ENCODE results near the gene ERC2.
"Not testable (repeated sequence)": the region's sequence is repeated elsewhere in the genome, so short reads cannot be mapped to it uniquely, and the experiment has no call there.

The ERC2 gene

DNA sequence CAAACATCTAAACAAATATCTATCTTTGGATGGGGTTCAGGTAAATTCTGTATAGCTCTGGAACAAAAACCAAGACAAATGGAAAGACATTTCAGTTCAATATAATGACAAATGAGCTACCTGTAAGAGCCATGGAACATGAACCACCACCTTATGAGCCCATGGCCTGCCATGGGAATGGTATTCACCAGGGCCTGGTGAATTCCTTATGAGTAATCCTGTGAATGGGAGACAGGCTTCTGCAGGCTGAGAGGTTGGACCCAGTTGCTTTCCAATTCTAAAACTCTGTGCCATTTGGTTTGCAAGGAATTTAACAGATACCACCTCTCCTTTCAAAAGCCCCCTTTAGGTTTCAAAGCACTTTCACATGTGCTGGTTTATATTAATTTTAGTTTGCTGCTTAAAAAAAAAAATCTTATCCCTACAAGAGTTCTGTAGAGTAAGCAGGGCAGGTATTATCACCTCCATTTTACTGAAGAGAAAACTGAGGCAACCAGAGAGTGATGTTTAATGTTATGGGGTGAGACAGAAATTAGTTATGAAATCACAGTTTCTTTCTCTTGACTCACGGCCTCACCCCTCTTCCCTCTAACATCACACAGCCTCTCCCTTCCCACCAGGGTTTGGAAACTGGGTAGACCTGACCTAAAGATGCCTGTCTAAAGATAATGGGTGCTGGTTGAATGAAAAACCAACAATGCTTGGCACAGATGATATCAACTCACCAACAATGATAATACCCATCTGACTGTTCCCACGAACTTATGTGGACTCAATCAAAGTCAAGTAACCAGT lies 583.6 kb downstream of the ERC2 start:
- no peak for DNase-seq (ENCODE audit: low read depth in 2 of 2)

DNA sequence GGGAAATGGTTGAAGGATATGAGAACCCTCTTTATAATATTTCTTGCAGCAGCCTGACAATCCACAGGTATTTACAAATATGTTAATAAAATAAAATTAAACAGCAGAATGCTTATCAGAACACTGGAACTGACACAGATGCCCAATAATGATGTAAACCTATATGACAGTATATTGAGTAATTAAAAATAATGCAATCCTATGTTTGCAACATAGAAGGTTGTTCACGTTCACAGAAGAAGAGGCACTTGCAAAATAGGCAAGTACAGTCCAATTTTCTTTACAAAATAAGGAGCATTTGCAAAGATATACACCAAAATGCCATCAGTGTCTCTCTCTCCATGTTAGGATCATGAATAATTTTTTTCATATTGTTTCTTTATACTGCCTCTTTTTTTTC lies 584.2 kb downstream of the ERC2 start:
- DNase-seq (ENCODE audit: low read depth in 2 of 2), result no peak

GRCh38 chr3:55882006-55882405 lies 586.3 kb downstream of the ERC2 start:
- DNase-seq (ENCODE audit: low read depth in 2 of 2), result no peak

DNA sequence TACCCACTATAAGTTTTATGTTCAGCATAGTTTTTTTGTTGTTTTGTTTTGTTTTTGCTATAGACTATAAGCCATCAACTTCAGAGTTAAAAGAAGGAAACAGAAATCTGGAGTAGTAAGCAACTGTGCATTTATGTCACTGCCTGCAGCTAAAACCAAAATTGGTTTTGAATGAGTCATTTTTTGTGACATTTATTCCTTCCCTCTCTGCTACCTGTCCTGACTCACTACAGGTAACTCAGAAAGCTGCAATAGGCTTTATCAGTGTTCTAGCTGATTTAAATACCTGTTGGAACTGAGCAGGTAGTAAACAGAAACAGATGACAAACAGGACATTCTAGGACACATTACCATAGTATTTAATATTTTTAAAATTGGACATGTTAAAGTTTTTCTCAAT lies 587.9 kb downstream of the ERC2 start:
- no peak for DNase-seq (ENCODE audit: low read depth in 2 of 2)

DNA sequence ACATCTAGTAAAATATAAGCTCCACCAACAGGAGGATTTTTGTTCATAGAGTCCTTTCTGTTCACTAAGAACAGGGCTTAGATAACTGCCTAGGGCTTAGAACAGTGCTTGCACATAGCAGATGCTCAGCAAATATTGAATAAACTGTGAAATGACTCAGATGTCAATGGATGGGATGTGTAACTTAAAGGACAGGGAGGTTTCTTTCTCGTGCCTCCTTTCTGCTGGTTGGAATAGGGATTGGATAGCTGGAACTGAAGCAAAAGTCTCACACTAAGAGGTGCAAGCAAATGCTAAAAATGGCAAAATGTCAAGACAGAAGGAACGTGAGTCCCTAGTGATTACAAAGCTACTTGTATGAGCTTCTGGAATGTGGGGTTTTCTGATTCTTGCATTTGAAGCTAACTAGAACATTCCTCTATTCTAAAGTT lies 588.4 kb downstream of the ERC2 start:
- no peak for DNase-seq (ENCODE audit: low read depth in 2 of 2)

GRCh38 chr3:55877703-55878102 lies 590.6 kb downstream of the ERC2 start:
- DNase-seq (ENCODE audit: low read depth in 2 of 2), result no peak

GRCh38 chr3:55876560-55876959 lies 591.7 kb downstream of the ERC2 start:
- DNase-seq (ENCODE audit: low read depth in 2 of 2), result no peak

DNA sequence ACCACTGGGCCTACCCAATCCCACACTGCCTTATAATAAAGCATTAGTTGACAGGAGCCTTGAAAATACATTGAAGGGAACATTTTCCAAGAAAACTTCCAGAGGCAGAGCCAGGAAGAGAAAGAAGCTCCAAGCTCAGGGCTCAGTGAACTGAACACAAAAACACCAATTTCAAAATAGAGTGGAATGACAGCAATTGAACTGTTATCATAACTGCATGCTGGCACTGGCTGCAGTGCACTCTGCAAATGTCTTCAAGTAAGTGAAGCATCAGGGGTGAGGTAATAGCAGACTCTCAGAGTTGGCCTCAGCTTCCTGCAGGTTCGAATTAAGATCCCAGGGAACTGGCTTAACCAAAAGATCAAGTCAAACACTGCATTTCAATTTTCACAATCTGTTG lies 593.2 kb downstream of the ERC2 start:
- no peak for DNase-seq (ENCODE audit: low read depth in 2 of 2)

DNA sequence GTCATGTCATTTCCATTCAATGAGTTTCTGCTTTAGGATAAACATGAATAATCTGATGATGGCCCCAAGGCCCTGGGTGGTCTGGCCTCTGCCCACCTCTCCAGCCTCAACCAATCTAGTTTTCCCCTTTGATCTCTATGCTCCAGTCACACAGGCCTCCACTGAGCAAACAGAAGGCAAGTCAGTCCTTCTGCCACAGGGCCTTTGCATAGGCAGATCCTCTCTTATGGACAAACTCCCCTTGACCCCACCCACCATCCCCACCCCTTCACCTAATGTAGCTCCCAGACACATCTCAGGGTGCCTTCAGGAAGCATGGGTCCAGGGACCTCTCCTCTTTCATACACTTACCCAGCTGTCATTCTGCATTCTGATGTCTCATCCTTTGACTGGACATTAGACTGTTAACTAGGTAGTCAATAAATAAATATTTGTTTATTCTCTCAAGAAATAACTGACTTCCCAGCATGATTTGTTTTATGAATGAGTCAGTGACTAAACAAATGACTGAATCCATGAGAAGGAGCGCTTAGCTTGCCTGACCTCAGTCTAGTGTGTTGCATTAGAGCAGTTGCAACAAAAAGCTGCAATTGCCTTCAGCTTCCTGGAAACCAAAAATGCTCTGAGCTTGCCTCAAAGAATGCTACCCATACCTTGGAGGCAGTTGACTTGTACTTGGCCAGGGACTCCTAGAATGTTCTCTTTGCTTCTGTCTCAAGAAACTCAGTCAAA lies 594.6 kb downstream of the ERC2 start:
- DNase-seq (ENCODE audit: low read depth in 2 of 2), result no peak

DNA sequence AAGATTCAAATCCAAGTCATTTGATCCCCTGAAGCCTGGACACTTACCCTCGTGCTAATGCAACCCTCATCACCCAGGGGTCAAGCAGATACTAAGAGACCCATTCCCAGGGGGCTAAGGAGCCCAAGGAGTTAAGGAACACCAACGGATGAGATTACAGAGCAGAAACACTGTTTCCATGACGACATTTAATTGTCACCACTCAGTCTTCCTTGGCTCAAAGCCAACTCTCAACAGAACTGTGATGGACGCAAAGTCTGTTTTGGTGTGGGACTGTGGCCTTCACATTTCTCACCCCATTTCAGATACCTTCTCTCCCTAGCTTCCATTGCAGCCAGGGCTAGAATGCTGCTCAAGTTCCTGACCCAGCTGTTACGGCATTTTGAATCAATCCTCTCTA lies 597.7 kb downstream of the ERC2 start:
- no peak for DNase-seq (ENCODE audit: low read depth in 2 of 2)

DNA sequence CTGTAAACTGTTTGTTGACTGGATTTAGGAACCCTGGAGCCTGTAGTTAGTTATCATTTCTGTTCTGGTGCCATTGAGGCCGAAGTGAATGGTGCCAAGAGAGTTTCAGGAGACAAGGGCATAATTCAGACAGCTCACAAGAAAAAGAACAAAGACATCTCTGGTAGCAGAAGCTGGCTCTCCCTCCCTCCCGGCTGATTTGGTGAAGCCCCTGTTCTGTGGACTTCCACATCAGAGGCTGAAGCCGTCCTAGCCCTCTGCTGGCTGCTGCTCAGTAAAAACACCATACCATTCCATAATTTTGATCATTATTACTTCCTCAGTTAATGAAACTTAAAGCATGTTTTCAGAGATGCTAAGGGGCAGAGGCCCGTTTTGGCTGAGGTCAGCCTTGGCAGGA lies 599.9 kb downstream of the ERC2 start:
- no peak for DNase-seq (ENCODE audit: low read depth in 2 of 2)

DNA sequence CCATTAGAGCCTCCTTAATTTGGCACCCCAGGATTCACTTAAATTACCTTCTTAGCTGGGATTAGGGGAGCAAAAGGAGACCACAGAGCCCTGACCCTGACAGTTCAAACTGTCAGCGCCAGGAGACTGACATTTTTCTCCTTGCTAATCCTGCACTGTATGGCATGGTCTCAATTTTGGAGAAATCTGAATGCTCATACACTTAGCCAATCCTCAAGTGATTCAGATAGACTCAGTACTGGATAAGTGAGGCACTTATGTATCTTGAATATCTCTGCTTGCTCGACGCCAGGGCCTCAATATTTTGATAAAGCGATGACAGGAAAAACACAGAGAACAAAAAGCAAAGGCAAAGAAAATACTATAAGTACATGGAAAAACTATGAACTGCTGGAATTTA lies 605.2 kb downstream of the ERC2 start:
- DNase-seq (ENCODE audit: low read depth in 2 of 2), result no peak

DNA sequence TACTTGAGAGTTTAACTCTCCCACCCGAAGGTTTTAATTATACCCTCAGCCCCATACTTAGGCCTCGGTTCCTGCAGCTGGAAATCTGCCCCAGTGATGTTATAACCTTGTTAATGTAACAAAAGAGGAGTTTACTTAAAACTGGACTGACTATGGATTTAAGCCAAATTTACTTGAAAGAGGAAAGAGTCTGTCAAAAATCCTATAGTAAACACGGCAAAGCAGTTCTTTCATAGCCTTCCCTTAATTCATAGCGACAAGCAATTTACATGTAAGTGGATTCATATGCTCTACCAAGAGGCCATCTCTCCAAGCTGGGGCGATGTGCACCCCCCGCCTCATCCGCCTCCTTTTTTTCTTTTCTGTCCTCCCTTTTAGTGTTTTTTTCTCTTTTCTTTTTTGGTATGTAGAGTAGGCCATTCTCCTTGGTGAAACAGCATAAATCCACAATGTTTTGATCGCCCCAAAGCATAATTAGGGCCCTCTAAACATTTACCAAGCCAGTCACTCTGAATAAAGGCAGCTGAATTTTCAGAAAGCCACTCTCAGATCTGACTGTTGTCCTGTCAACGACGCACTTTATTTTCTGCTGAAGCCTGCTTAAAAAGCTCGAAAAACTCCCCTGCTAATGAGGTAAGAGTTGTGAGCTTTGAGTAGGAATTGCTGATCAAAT lies 608.1 kb downstream of the ERC2 start:
- DNase-seq (ENCODE audit: low read depth in 2 of 2), result no peak

DNA sequence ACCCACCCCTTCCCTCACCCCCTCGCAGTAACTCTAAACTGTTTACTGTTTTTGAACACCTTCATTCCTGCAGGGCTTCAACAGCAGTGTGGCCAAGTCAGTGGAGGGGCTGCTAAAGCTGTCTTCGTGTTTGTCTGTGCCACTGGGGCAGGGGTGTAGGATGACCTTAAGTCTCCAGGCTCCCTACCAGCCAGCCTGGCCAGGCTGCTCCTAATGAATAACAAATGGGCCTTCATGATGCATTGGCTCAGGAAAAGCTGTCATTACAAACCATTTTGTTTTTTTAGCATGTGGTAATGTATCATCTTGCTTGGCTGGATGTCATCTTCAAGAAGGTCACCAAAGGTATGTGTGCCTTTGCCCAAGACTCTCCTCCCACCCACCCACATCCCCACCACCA lies 609.0 kb downstream of the ERC2 start:
- DNase-seq (ENCODE audit: low read depth in 2 of 2), result no peak

DNA sequence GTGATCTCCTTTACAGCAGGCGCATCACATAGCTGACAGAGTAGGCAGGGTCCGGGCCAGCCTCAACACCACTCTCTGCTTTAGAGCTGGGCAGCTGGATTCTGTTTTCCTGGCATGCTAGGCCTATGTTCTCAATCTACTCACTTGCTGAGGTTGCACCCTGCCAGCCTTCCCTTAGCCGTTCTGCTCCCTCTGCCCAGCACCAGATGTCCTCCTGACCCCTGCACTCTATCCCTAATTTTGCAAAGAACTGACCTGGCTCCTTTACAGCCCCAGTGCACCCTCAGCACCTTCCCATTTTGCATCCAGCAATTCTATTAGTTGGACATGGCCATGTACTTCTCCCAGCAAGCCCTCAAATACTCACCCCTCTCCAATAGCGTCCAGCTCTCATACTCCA lies 609.5 kb downstream of the ERC2 start:
- no peak for DNase-seq (ENCODE audit: low read depth in 2 of 2)

DNA sequence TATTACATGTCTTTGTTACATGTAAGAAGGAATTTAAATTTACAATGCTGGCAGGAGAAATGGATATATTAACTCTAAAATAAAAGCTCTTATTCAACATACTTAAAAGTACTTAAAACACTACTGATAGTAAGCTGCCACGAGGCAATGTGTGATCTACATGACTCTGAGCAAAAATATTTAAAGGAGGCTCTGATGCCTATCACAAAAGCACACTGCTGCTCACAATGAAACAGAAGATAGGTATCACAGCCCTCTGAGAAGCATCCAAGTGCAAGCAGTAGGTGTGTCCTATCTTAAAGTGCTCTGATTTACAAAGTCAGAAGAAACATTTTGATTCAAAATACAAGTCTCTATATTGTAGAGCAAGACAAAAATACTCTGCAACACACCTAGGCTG lies 610.0 kb downstream of the ERC2 start:
- no peak for DNase-seq (ENCODE audit: low read depth in 2 of 2)

DNA sequence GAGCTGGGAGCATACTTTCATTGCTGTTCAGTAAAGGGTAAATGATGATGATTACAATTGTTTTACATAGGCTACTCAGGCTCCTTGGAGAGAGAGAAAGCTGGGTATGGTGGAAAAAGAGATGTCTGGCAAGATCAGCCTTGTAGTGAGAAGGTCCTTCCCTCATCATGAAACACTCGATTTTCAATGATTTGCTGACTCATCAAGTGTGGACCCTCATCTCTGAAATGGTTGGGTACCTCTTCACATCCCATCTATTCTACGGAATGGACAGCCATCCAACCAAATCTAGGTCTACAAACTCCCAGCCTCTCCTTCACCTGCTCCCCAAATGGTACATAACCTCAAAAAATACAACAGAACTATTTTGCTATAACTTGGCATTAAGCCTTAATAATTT lies 610.6 kb downstream of the ERC2 start:
- DNase-seq (ENCODE audit: low read depth in 2 of 2), result no peak

- DNase-seq (ENCODE audit: low read depth in 2 of 2), result no peak
Observed at GRCh38 chr3:55855311-55855710, 613.0 kb downstream of the ERC2 start.

- no peak for DNase-seq (ENCODE audit: low read depth in 2 of 2)
Observed at GRCh38 chr3:55854494-55854893, 613.8 kb downstream of the ERC2 start.

DNA sequence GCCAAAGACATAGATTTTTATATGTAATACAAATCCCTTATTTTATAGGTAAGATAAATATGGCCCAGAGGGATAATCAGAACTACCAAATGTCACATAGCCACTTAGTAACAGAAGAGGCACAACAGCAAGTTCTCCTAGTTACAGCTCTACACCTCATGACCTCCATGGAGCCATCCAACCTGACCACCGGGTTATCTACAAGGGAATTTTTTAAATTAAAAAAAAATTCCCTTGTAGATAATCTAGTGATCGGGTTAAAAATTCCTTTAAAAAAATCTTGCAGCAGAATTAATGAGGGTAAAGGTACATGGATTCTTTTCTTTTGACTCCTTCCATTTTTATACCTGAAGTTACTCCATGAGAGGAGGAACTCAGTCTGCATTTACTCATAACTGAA lies 615.9 kb downstream of the ERC2 start:
- no peak for DNase-seq (ENCODE audit: low read depth in 2 of 2)

DNA sequence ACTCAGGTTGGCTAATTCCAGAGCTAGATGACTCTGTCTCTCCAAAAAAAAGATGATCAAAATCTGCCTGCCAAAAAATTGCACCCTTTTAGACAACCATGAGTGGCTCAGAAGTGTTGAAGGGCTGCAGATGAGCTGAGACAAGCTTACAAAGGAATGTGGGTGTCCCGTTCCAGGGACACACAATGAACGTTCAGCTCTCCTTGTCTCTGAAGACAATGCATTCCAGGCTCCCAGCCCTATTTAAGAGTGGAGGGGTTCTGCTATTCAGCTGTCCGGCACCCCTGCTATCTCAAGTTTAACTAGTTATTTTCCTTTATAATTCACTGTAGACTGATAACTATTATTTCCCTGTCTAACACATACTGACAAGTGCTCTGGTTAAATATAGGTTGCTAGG lies 626.1 kb downstream of the ERC2 start:
- DNase-seq (ENCODE audit: low read depth in 2 of 2), result no peak

DNA sequence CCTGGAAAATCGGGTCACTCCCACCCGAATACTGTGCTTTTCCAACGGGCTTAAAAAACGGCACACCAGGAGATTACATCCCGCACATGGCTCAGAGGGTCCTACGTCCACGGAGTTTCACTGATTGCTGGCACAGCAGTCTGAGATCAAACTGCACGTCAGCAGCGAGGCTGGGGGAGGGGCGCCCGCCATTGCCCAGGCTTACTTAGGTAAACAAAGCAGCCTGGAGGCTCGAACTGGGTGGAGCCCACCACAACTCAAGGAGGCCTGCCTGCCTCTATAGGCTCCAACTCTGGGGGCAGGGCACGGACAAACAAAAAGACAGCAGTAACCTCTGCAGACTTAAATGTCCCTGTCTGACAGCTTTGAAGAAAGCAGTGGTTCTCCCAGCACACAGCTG lies 636.4 kb downstream of the ERC2 start:
- not testable (repeated sequence) for DNase-seq (ENCODE audit: low read depth in 2 of 2)

- no peak for DNase-seq (ENCODE audit: low read depth in 2 of 2)
Observed at GRCh38 chr3:55828712-55829111, 639.6 kb downstream of the ERC2 start.

Measured in stimulated activated CD8-positive, alpha-beta memory T cell treated with anti-CD3 and anti-CD28 coated beads, Interleukin-7, amount 100 ng/mL, for 1 hour (primary cell).